OCI-LY7 (cell line): Measurements from ENCODE around the gene FARSA.

Experiments used
- CTCF ChIP-seq: fragments of 200-600 bp; sonication (generic); conservative IDR thresholded peaks from 2 replicates; pipeline ENCODE4 v1.5.1; 2014; ENCODE audit warnings: mild to moderate bottlenecking, antibody characterized with exemption, low read length, moderate library complexity, mixed read lengths
- EZH2phosphoT487 ChIP-seq: fragments of 200-600 bp; sonication (generic); IDR thresholded peaks from 2 replicates; pipeline ENCODE4 v1.6.1; 2018; ENCODE audit warnings: low read depth, borderline replicate concordance, mild to moderate bottlenecking, mixed run types, antibody characterized with exemption, low read length, moderate library complexity, mixed read lengths

- TF ChIP-seq CTCF (no peak), EZH2phosphoT487 (no peak)
Observed at GRCh38 chr19:12967907-12968306, 34.4 kb upstream of the FARSA start.
